Measurements from ENCODE around the gene CHMP3. TPM values are rescaled to one million over a fixed set of nuclear protein-coding genes. Genes with fewer than 3 reads are reported as not detected.
"Not testable (repeated sequence)": the region's sequence is repeated elsewhere in the genome, so short reads cannot be mapped to it uniquely, and the experiment has no call there.

CHMP3 gene
- total and polyA plus RNA-seq, 8 donors = 25.7 to 87.6 (median 70.9) TPM

GRCh38 chr2:86596118-86596517 lies 32.9 kb upstream of the CHMP3 start:
- Histone ChIP-seq H3K27me3 (no peaks in the 10 kb centered on the region), H3K4me1 (no peaks in the 10 kb centered on the region), H3K36me3 (no peaks in the 10 kb centered on the region), H3K27ac (no peak overlapping the region), H3K9me3 (no peaks in the 10 kb centered on the region), H3K4me3 (no peak overlapping the region)
- intact Hi-C loops (cut with DNase I) = no loop called here
- TF ChIP-seq CTCF (IDR thresholded peaks at IDR 0.05) = no peak
- 45 to 55% methylated on average over 2 of the region's 2 CpGs for WGBS, 2 donors
- no peak for ATAC-seq
- FAIRE-seq = no peak
- DNase-seq = no peak

- Histone ChIP-seq H3K4me3 (no peak overlapping the region), H3K27ac (no peak overlapping the region), H3K27me3 (no peaks in the 10 kb centered on the region), H3K9me3 (no peaks in the 10 kb centered on the region), H3K4me1 (no peaks in the 10 kb centered on the region), H3K36me3 (no peaks in the 10 kb centered on the region)
- FAIRE-seq (no peak), DNase-seq (no peak), ATAC-seq (no peak)
- 87 to 89% methylated on average over 2 of the region's 2 CpGs for WGBS, 2 donors
- intact Hi-C loops (cut with DNase I) = no loop called here
- no peak for TF ChIP-seq CTCF (IDR thresholded peaks at IDR 0.05)
These were observed 30.0 kb upstream of the CHMP3 start for GRCh38 chr2:86593266-86593665.

GRCh38 chr2:86592547-86593230 lies 29.4 kb upstream of the CHMP3 start:
- H3K27ac ChIP-seq = no peak overlapping the region
- no peaks in the 10 kb centered on the region for H3K4me1 ChIP-seq
- no peak for FAIRE-seq
- WGBS, 2 donors = 13 to 17% methylated on average over 3 of the region's 3 CpGs
- no peak for DNase-seq
- no peak for ATAC-seq
- intact Hi-C loops (cut with DNase I) = no loop called here
- no peaks in the 10 kb centered on the region for H3K9me3 ChIP-seq
- H3K4me3 ChIP-seq = no peak overlapping the region
- no peaks in the 10 kb centered on the region for H3K27me3 ChIP-seq
- H3K36me3 ChIP-seq = no peaks in the 10 kb centered on the region
- TF ChIP-seq CTCF (IDR thresholded peaks at IDR 0.05) = no peak

- ATAC-seq; H3K4me3 ChIP-seq; H3K27ac ChIP-seq; intact Hi-C loops (cut with DNase I); H3K36me3 ChIP-seq; H3K27me3 ChIP-seq; FAIRE-seq; DNase-seq; H3K9me3 ChIP-seq; H3K4me1 ChIP-seq: not testable (repeated sequence)
- WGBS, 2 donors = 96 to 97% methylated on average over 5 of the region's 5 CpGs
These were observed 26.5 kb upstream of the CHMP3 start for GRCh38 chr2:86589701-86590100.

- Histone ChIP-seq H3K4me3 (no peak overlapping the region), H3K27ac (no peak overlapping the region), H3K36me3 (no peaks in the 10 kb centered on the region), H3K4me1 (peaks cover 0 to 4% (median 0%) of the 10 kb centered on the region in 3 donors), H3K9me3 (no peaks in the 10 kb centered on the region), H3K27me3 (no peaks in the 10 kb centered on the region)
- no peak for FAIRE-seq
- ATAC-seq = peak in 3 of 4 donors; percentile 28 to 62 (median 56)
- TF ChIP-seq CTCF (IDR thresholded peaks at IDR 0.05) = no peak
- DNase-seq = no peak
- intact Hi-C loops (cut with DNase I) = no loop called here
- WGBS, 2 donors = 68 to 81% methylated on average over 2 of the region's 2 CpGs
These were observed 21.1 kb upstream of the CHMP3 start for GRCh38 chr2:86584151-86584913.
